ENCODE results near the gene RPGR.

Gene RPGR

DNA sequence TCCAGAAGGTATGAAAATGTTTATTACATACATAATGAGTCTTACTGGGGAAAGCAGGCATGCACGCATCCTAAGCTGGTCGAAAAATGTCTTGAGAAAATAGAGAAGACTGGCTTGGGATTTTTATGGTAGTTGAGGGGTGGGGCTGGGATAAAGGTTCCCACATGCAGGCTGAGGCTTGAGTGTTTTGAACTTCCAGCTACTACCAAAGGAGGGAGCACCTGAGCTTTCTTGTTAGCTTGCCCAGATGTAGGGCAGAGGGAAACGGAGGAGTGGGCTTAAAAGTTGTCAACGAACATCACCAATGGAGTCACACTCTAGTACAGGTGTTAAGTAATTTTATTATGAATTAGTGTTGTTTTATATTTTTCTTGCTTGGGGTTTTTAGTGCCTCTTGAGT lies 67.1 kb downstream of the RPGR start:
- Histone ChIP-seq H3K4me3 (ENCODE audit: insufficient read depth in 1 of 2, low read depth in 1 of 2, low read length in 2 of 2) (no peak overlapping the region), H3K14ac (ENCODE audit: low read length in 2 of 2) (no peak overlapping the region), H2AK5ac (ENCODE audit: low read length, severe bottlenecking) (no peak overlapping the region), H3K23ac (ENCODE audit: low read length in 2 of 2) (no peak overlapping the region), H2BK120ac (ENCODE audit: low read depth, low read length) (no peak overlapping the region), H3K4me1 (ENCODE audit: control insufficient read depth, insufficient read depth, low read depth, low read length) (no peaks in the 10 kb centered on the region), H3K27ac (ENCODE audit: low read length, poor library complexity, severe bottlenecking) (no peak overlapping the region), H3K27me3 (ENCODE audit: control insufficient read depth in 1 of 2, insufficient read depth in 1 of 2, low read length in 2 of 2) (no peaks in the 10 kb centered on the region), H2BK15ac (ENCODE audit: low read depth, poor library complexity, severe bottlenecking) (no peak overlapping the region), H3K4ac (ENCODE audit: low read depth in 1 of 2, low read length in 2 of 2) (no peak overlapping the region), H3K18ac (ENCODE audit: low read depth in 1 of 2, low read length in 2 of 2) (no peak overlapping the region), H3K9ac (ENCODE audit: low read length) (no peak overlapping the region), H2BK12ac (ENCODE audit: low read length in 2 of 2) (no peak overlapping the region), H4K8ac (ENCODE audit: low read length) (no peak overlapping the region), H2BK5ac (ENCODE audit: low read depth, low read length, poor library complexity, severe bottlenecking) (no peak overlapping the region), H3K9me3 (ENCODE audit: control insufficient read depth, low read length) (no peaks in the 10 kb centered on the region), H4K91ac (ENCODE audit: low read length) (no peak overlapping the region), H3K36me3 (ENCODE audit: control insufficient read depth in 1 of 2, insufficient read depth in 2 of 2, low read depth in 1 of 2, low read length in 2 of 2) (no peaks in the 10 kb centered on the region), H3K79me1 (replicated peaks; ENCODE audit: low read length, poor library complexity, severe bottlenecking) (no peaks in the 10 kb centered on the region), H3K4me2 (ENCODE audit: low read length, poor library complexity, severe bottlenecking) (no peak overlapping the region), H2AFZ (ENCODE audit: low read depth, low read length) (no peak overlapping the region)
- DNase-seq, result peak; percentile 42
- WGBS, result 11% methylated on average over 4 of the region's 4 CpGs

DNA sequence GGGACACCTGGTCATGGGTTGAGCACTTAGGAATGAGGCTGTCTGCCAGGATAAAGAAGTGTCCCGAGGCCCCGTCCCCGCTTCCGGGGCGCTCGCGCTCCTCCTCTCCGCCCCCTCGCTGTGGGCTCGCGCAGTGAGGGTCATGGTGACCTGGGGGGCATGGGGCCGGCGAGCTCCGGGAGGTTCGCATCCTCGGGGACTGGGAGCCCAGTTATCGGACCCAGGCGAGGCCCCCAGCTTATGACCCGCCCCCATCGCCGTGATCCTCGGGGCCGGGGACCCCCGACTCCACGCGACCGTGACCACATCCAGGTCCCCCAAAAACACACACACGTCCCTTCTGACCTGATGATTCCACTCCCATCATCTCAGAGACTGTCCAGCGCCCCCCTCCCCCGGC lies 71.3 kb downstream of the RPGR start:
- H2BK5ac ChIP-seq (ENCODE audit: low read depth, low read length, poor library complexity, severe bottlenecking), result no peak overlapping the region
- H2BK15ac ChIP-seq (ENCODE audit: low read depth, poor library complexity, severe bottlenecking), result no peak overlapping the region
- no peak overlapping the region for H3K4ac ChIP-seq (ENCODE audit: low read depth in 1 of 2, low read length in 2 of 2)
- no peak overlapping the region for H3K9ac ChIP-seq (ENCODE audit: low read length)
- no peak overlapping the region for H2AK5ac ChIP-seq (ENCODE audit: low read length, severe bottlenecking)
- H3K9me3 ChIP-seq (ENCODE audit: control insufficient read depth, low read length), result no peaks in the 10 kb centered on the region
- no peak for DNase-seq
- H3K36me3 ChIP-seq (ENCODE audit: control insufficient read depth in 1 of 2, insufficient read depth in 2 of 2, low read depth in 1 of 2, low read length in 2 of 2), result no peaks in the 10 kb centered on the region
- H2AFZ ChIP-seq (ENCODE audit: low read depth, low read length), result no peak overlapping the region
- no peak overlapping the region for H3K27ac ChIP-seq (ENCODE audit: low read length, poor library complexity, severe bottlenecking)
- no peak overlapping the region for H2BK120ac ChIP-seq (ENCODE audit: low read depth, low read length)
- H3K23ac ChIP-seq (ENCODE audit: low read length in 2 of 2), result no peak overlapping the region
- H3K4me3 ChIP-seq (ENCODE audit: insufficient read depth in 1 of 2, low read depth in 1 of 2, low read length in 2 of 2), result no peak overlapping the region
- no peaks in the 10 kb centered on the region for H3K27me3 ChIP-seq (ENCODE audit: control insufficient read depth in 1 of 2, insufficient read depth in 1 of 2, low read length in 2 of 2)
- H3K18ac ChIP-seq (ENCODE audit: low read depth in 1 of 2, low read length in 2 of 2), result no peak overlapping the region
- H4K91ac ChIP-seq (ENCODE audit: low read length), result no peak overlapping the region
- H3K14ac ChIP-seq (ENCODE audit: low read length in 2 of 2), result no peak overlapping the region
- no peaks in the 10 kb centered on the region for H3K4me1 ChIP-seq (ENCODE audit: control insufficient read depth, insufficient read depth, low read depth, low read length)
- 95% methylated on average over 17 of the region's 30 CpGs for WGBS
- H2BK12ac ChIP-seq (ENCODE audit: low read length in 2 of 2), result no peak overlapping the region
- no peak overlapping the region for H3K4me2 ChIP-seq (ENCODE audit: low read length, poor library complexity, severe bottlenecking)
- no peaks in the 10 kb centered on the region for H3K79me1 ChIP-seq (replicated peaks; ENCODE audit: low read length, poor library complexity, severe bottlenecking)
- no peak overlapping the region for H4K8ac ChIP-seq (ENCODE audit: low read length)

DNA sequence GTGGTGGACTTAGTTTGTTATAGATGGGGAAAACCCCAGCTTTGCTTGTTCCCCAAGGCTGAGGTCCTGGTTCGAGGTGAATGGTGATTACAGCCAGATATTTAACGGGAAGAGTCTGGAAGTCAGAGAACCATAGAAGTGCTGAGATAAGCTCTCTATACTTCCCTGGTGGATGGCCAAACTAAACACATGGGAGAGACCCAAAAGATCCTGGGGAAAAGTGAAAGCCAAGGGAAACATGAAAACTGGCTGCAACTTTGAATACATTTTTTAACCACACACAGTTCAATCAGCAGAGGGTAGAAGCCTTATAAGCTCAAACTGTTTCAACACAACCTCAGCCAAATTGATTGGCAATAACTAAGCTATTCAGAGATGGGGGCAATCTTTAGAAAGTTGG lies 77.3 kb downstream of the RPGR start:
- H2AK5ac ChIP-seq (ENCODE audit: low read length, severe bottlenecking), result no peak overlapping the region
- H2BK12ac ChIP-seq (ENCODE audit: low read length in 2 of 2), result no peak overlapping the region
- H2BK5ac ChIP-seq (ENCODE audit: low read depth, low read length, poor library complexity, severe bottlenecking), result no peak overlapping the region
- 82% methylated on average over 1 of the region's 2 CpGs for WGBS
- no peak overlapping the region for H4K8ac ChIP-seq (ENCODE audit: low read length)
- no peak overlapping the region for H3K4me2 ChIP-seq (ENCODE audit: low read length, poor library complexity, severe bottlenecking)
- no peak overlapping the region for H4K91ac ChIP-seq (ENCODE audit: low read length)
- DNase-seq, result no peak
- H3K9me3 ChIP-seq (ENCODE audit: control insufficient read depth, low read length), result no peaks in the 10 kb centered on the region
- peaks cover 0 to 7% of the 10 kb centered on the region in 2 experiments for H3K27me3 ChIP-seq (ENCODE audit: control insufficient read depth in 1 of 2, insufficient read depth in 1 of 2, low read length in 2 of 2)
- no peaks in the 10 kb centered on the region for H3K79me1 ChIP-seq (replicated peaks; ENCODE audit: low read length, poor library complexity, severe bottlenecking)
- H3K9ac ChIP-seq (ENCODE audit: low read length), result no peak overlapping the region
- H3K23ac ChIP-seq (ENCODE audit: low read length in 2 of 2), result no peak overlapping the region
- no peak overlapping the region for H2AFZ ChIP-seq (ENCODE audit: low read depth, low read length)
- no peak overlapping the region for H3K4ac ChIP-seq (ENCODE audit: low read depth in 1 of 2, low read length in 2 of 2)
- no peaks in the 10 kb centered on the region for H3K36me3 ChIP-seq (ENCODE audit: control insufficient read depth in 1 of 2, insufficient read depth in 2 of 2, low read depth in 1 of 2, low read length in 2 of 2)
- no peak overlapping the region for H3K4me3 ChIP-seq (ENCODE audit: insufficient read depth in 1 of 2, low read depth in 1 of 2, low read length in 2 of 2)
- no peak overlapping the region for H2BK15ac ChIP-seq (ENCODE audit: low read depth, poor library complexity, severe bottlenecking)
- no peak overlapping the region for H3K14ac ChIP-seq (ENCODE audit: low read length in 2 of 2)
- H2BK120ac ChIP-seq (ENCODE audit: low read depth, low read length), result no peak overlapping the region
- H3K18ac ChIP-seq (ENCODE audit: low read depth in 1 of 2, low read length in 2 of 2), result no peak overlapping the region
- H3K4me1 ChIP-seq (ENCODE audit: control insufficient read depth, insufficient read depth, low read depth, low read length), result no peaks in the 10 kb centered on the region
- H3K27ac ChIP-seq (ENCODE audit: low read length, poor library complexity, severe bottlenecking), result no peak overlapping the region

DNA sequence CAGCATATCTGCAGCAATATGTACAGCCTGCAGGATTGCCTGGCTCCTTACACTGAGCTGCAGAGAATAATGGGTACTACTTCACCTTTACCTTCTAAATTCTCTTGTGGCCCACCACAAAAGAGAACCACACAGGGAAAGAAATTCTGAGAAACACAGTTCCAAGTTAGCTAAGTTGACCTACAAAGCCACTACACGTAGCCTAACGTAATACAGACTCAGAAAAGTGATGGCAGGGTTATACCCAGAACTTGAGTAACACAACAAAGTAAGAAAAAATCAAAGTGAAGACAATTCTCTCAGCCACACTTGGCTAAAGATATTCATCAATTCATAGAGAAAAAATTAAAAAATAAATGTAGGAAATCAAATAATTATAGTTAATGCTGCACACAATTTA lies 80.3 kb downstream of the RPGR start:
- Histone ChIP-seq H2BK5ac (ENCODE audit: low read depth, low read length, poor library complexity, severe bottlenecking) (no peak overlapping the region), H3K18ac (ENCODE audit: low read depth in 1 of 2, low read length in 2 of 2) (no peak overlapping the region), H3K4ac (ENCODE audit: low read depth in 1 of 2, low read length in 2 of 2) (no peak overlapping the region), H2BK12ac (ENCODE audit: low read length in 2 of 2) (no peak overlapping the region), H3K36me3 (ENCODE audit: control insufficient read depth in 1 of 2, insufficient read depth in 2 of 2, low read depth in 1 of 2, low read length in 2 of 2) (no peaks in the 10 kb centered on the region), H4K8ac (ENCODE audit: low read length) (no peak overlapping the region), H2AK5ac (ENCODE audit: low read length, severe bottlenecking) (no peak overlapping the region), H2BK15ac (ENCODE audit: low read depth, poor library complexity, severe bottlenecking) (no peak overlapping the region), H3K4me1 (ENCODE audit: control insufficient read depth, insufficient read depth, low read depth, low read length) (no peaks in the 10 kb centered on the region), H3K27ac (ENCODE audit: low read length, poor library complexity, severe bottlenecking) (no peak overlapping the region), H3K4me3 (ENCODE audit: insufficient read depth in 1 of 2, low read depth in 1 of 2, low read length in 2 of 2) (no peak overlapping the region), H3K9me3 (ENCODE audit: control insufficient read depth, low read length) (no peaks in the 10 kb centered on the region), H3K27me3 (ENCODE audit: control insufficient read depth in 1 of 2, insufficient read depth in 1 of 2, low read length in 2 of 2) (peaks cover 0 to 7% of the 10 kb centered on the region in 2 experiments), H3K14ac (ENCODE audit: low read length in 2 of 2) (no peak overlapping the region), H4K91ac (ENCODE audit: low read length) (no peak overlapping the region), H3K23ac (ENCODE audit: low read length in 2 of 2) (no peak overlapping the region), H3K4me2 (ENCODE audit: low read length, poor library complexity, severe bottlenecking) (no peak overlapping the region), H3K79me1 (replicated peaks; ENCODE audit: low read length, poor library complexity, severe bottlenecking) (no peaks in the 10 kb centered on the region), H2BK120ac (ENCODE audit: low read depth, low read length) (no peak overlapping the region), H3K9ac (ENCODE audit: low read length) (no peak overlapping the region), H2AFZ (ENCODE audit: low read depth, low read length) (no peak overlapping the region)
- WGBS, result 82% methylated on average over 2 of the region's 2 CpGs
- no peak for DNase-seq
